T-cell (primary cell): Measurements from ENCODE around the gene ARHGAP6. TPM values are rescaled to one million over a fixed set of nuclear protein-coding genes. Genes with fewer than 3 reads are reported as not detected.

Experiments used
- ATAC-seq, 4 experiments: fragments of 200-7000 bp in 3 of 4; fragments of 150-1000 bp in 1 of 4; cut with Tn5 transposase; replicated peaks in 1 of 4; 1 replicate in 3 of 4; 2 replicates in 1 of 4; pipeline ENCODE4 v1.10.0; 2021; ENCODE audit warnings: moderate library complexity in 3 of 4, mild to moderate bottlenecking in 2 of 4, moderate number of reproducible peaks in 1 of 4
- CTCF ChIA-PET, 2 donors: fragments of 300-600 bp; sonication (Branson Sonifier 250); formaldehyde crosslinking; loops; one replicate each; lab custom pipeline; 2022; ENCODE audit warnings: antibody characterized with exemption in 2 of 2; lab: Charles Lee
- POLR2A ChIA-PET, 2 donors: fragments of 300-600 bp; sonication (Branson Sonifier 250); formaldehyde crosslinking; loops; one replicate each; lab custom pipeline; 2022; ENCODE audit warnings: antibody characterized with exemption in 2 of 2; lab: Charles Lee
- DNase-seq, 35 experiments: peaks; one replicate each; pipeline versions ENCODE4 v3.0.0 to v3.0.0-alpha.2; 2013 to 2023
- H3K27ac ChIP-seq: one replicate; pipeline ENCODE4 v1.5.1; 2013; ENCODE audit warnings: low read length
- H3K27me3 ChIP-seq, 2 experiments: replicated peaks in 1 of 2; 1 replicate in 1 of 2; 2 replicates in 1 of 2; pipeline versions ENCODE4 v1.6.1 to v1.7.0; 2013; ENCODE audit warnings: low read length in 1 of 2, mixed read lengths in 1 of 2; ENCODE audit not compliant: control insufficient read depth in 2 of 2, insufficient read depth in 2 of 2; ENCODE audit errors: extremely low read depth in 1 of 2
- H3K36me3 ChIP-seq, 2 donors: 1 replicate in 1 of 2; 2 replicates in 1 of 2; pipeline versions ENCODE4 v1.6.1 to v1.7.0; 2013; ENCODE audit warnings: low read length in 1 of 2; ENCODE audit not compliant: control insufficient read depth in 2 of 2, insufficient read depth in 1 of 2; ENCODE audit errors: extremely low read depth in 1 of 2
- H3K4me1 ChIP-seq, 2 experiments: 1 replicate in 1 of 2; 2 replicates in 1 of 2; pipeline versions ENCODE4 v1.6.1 to v1.7.0; 2013; ENCODE audit warnings: low read length in 2 of 2, mixed read lengths in 1 of 2; ENCODE audit not compliant: insufficient read depth in 2 of 2, control insufficient read depth in 1 of 2; ENCODE audit errors: extremely low read depth in 1 of 2
- H3K4me3 ChIP-seq, 2 donors: 1 replicate in 1 of 2; 2 replicates in 1 of 2; pipeline versions ENCODE4 v1.5.1 to v1.7.0; 2013; ENCODE audit warnings: mild to moderate bottlenecking in 2 of 2, low read length in 1 of 2, moderate library complexity in 1 of 2; ENCODE audit not compliant: control insufficient read depth in 1 of 2; ENCODE audit errors: extremely low read depth in 1 of 2
- H3K9me3 ChIP-seq: 2 replicates; pipeline ENCODE4 v1.7.0; 2013
- H3K27ac Mint-ChIP-seq, 2 donors: one replicate each; pipeline ENCODE4 v1.8.0; 2020 to 2021; ENCODE audit warnings: mild to moderate bottlenecking in 2 of 2, mixed read lengths in 2 of 2
- H3K27me3 Mint-ChIP-seq, 2 donors: one replicate each; pipeline ENCODE4 v1.8.0; 2021 to 2022; ENCODE audit warnings: mixed read lengths in 2 of 2
- H3K36me3 Mint-ChIP-seq: one replicate; pipeline ENCODE4 v1.8.0; 2021; ENCODE audit warnings: mixed read lengths
- H3K4me1 Mint-ChIP-seq, 3 donors: one replicate each; pipeline ENCODE4 v1.8.0; 2020 to 2022; ENCODE audit warnings: mixed read lengths in 3 of 3, mild to moderate bottlenecking in 1 of 3
- H3K4me3 Mint-ChIP-seq, 3 donors: one replicate each; pipeline ENCODE4 v1.8.0; 2020 to 2022; ENCODE audit warnings: mild to moderate bottlenecking in 3 of 3, mixed read lengths in 3 of 3, moderate library complexity in 3 of 3
- H3K9me3 Mint-ChIP-seq, 3 donors: one replicate each; pipeline ENCODE4 v1.8.0; 2020 to 2022; ENCODE audit warnings: mixed read lengths in 3 of 3
- WGBS: methylation state at CpG from one replicate; pipeline ENCODE4 v1.1.5; 2013; ENCODE audit warnings: missing lambda C conversion rate; ENCODE audit not compliant: insufficient coverage; 5-methylcytosine and 5-hydroxymethylcytosine counted together
- total RNA-seq, 35 experiments: library from RNA in 6 of 35; stranded (reverse) in 6 of 35; fragments of 120-200 nt in 1 of 35; gene quantifications; one replicate each; pipeline versions ENCODE4 v1.2.1 to v1.2.4 and lab custom pipeline; 2013 to 2026

Gene ARHGAP6
- total RNA-seq, 5 donors from 2014 or later (not counting 1 experiment from before 2014, with no cell fraction given) = 0.09 to 0.13 (median 0.12) TPM; not detected in 2

- POLR2A ChIA-PET = no interaction called here
- H3K36me3 ChIP-seq = no peaks in the 10 kb centered on the region
- H3K4me1 ChIP-seq = no peaks in the 10 kb centered on the region
- H3K27me3 ChIP-seq = no peaks in the 10 kb centered on the region
- Mint-ChIP-seq H3K4me1 (no peaks in the 10 kb centered on the region), H3K4me3 (no peak overlapping the region), H3K36me3 (no peaks in the 10 kb centered on the region), H3K27ac (no peak overlapping the region), H3K27me3 (peaks cover 5 to 25% of the 10 kb centered on the region in 2 donors), H3K9me3 (no peaks in the 10 kb centered on the region)
- no peak overlapping the region for H3K27ac ChIP-seq
- DNase-seq (no peak), ATAC-seq (no peak)
- CTCF ChIA-PET = no interaction called here
- no peak overlapping the region for H3K4me3 ChIP-seq
- no peaks in the 10 kb centered on the region for H3K9me3 ChIP-seq
- WGBS = no CpG with 5 or more reads among the region's 5 CpGs
These were observed 214.6 kb downstream of the ARHGAP6 start for GRCh38 chrX:11451151-11451550.

- Mint-ChIP-seq H3K4me3 (no peak overlapping the region), H3K27ac (no peak overlapping the region), H3K9me3 (no peaks in the 10 kb centered on the region), H3K27me3 (peaks cover 5 to 22% of the 10 kb centered on the region in 2 donors), H3K36me3 (no peaks in the 10 kb centered on the region), H3K4me1 (no peaks in the 10 kb centered on the region)
- ChIA-PET POLR2A (interaction anchor here in 1 of 2 donors (0.6 kb wide), 1 partner anchor 1629 kb away, joined by 3 read pairs; no protein-coding TSS in a partner anchor), CTCF (no interaction called here)
- 50% methylated on average over 2 of the region's 8 CpGs for WGBS
- H3K4me3 ChIP-seq = no peak overlapping the region
- no peaks in the 10 kb centered on the region for H3K27me3 ChIP-seq
- no peak for ATAC-seq
- H3K4me1 ChIP-seq = no peaks in the 10 kb centered on the region
- no peak overlapping the region for H3K27ac ChIP-seq
- H3K9me3 ChIP-seq = no peaks in the 10 kb centered on the region
- no peak for DNase-seq
- no peaks in the 10 kb centered on the region for H3K36me3 ChIP-seq
These were observed 215.4 kb downstream of the ARHGAP6 start for GRCh38 chrX:11450354-11450753.

GRCh38 chrX:11449613-11450012, 216.1 kb downstream of the ARHGAP6 start:
- no peak for ATAC-seq
- Histone ChIP-seq H3K36me3 (no peaks in the 10 kb centered on the region), H3K9me3 (no peaks in the 10 kb centered on the region), H3K27me3 (no peaks in the 10 kb centered on the region), H3K4me1 (no peaks in the 10 kb centered on the region), H3K4me3 (no peak overlapping the region), H3K27ac (no peak overlapping the region)
- no peaks in the 10 kb centered on the region for H3K36me3 Mint-ChIP-seq
- WGBS = no CpG with 5 or more reads among the region's 2 CpGs
- no peaks in the 10 kb centered on the region for H3K9me3 Mint-ChIP-seq
- H3K27me3 Mint-ChIP-seq = peaks cover 5 to 20% of the 10 kb centered on the region in 2 donors
- no peak for DNase-seq
- ChIA-PET POLR2A (no interaction called here), CTCF (no interaction called here)
- H3K4me3 Mint-ChIP-seq = no peak overlapping the region
- no peak overlapping the region for H3K27ac Mint-ChIP-seq
- no peaks in the 10 kb centered on the region for H3K4me1 Mint-ChIP-seq

- no peak for ATAC-seq
- no peak overlapping the region for H3K4me3 Mint-ChIP-seq
- CTCF ChIA-PET = no interaction called here
- POLR2A ChIA-PET = no interaction called here
- WGBS = no CpG with 5 or more reads among the region's 1 CpG
- no peak for DNase-seq
- peaks cover 3 to 16% of the 10 kb centered on the region in 2 donors for H3K27me3 Mint-ChIP-seq
- Histone ChIP-seq H3K27ac (no peak overlapping the region), H3K4me1 (no peaks in the 10 kb centered on the region), H3K4me3 (no peak overlapping the region), H3K36me3 (no peaks in the 10 kb centered on the region), H3K27me3 (no peaks in the 10 kb centered on the region), H3K9me3 (no peaks in the 10 kb centered on the region)
- no peaks in the 10 kb centered on the region for H3K4me1 Mint-ChIP-seq
- H3K27ac Mint-ChIP-seq = no peak overlapping the region
- no peaks in the 10 kb centered on the region for H3K36me3 Mint-ChIP-seq
- H3K9me3 Mint-ChIP-seq = no peaks in the 10 kb centered on the region
These were observed 218.3 kb downstream of the ARHGAP6 start for GRCh38 chrX:11447418-11447817.

GRCh38 chrX:11446949-11447348, 218.8 kb downstream of the ARHGAP6 start:
- ATAC-seq (no peak), DNase-seq (no peak)
- Histone ChIP-seq H3K27me3 (no peaks in the 10 kb centered on the region), H3K36me3 (no peaks in the 10 kb centered on the region), H3K4me1 (no peaks in the 10 kb centered on the region), H3K9me3 (no peaks in the 10 kb centered on the region), H3K27ac (no peak overlapping the region), H3K4me3 (no peak overlapping the region)
- POLR2A ChIA-PET = no interaction called here
- no peaks in the 10 kb centered on the region for H3K36me3 Mint-ChIP-seq
- peaks cover 3 to 16% of the 10 kb centered on the region in 2 donors for H3K27me3 Mint-ChIP-seq
- CTCF ChIA-PET = no interaction called here
- WGBS = no CpG with 5 or more reads among the region's 4 CpGs
- H3K9me3 Mint-ChIP-seq = no peaks in the 10 kb centered on the region
- no peaks in the 10 kb centered on the region for H3K4me1 Mint-ChIP-seq
- no peak overlapping the region for H3K4me3 Mint-ChIP-seq
- no peak overlapping the region for H3K27ac Mint-ChIP-seq

GRCh38 chrX:11446336-11446735, 219.4 kb downstream of the ARHGAP6 start:
- DNase-seq (no peak), ATAC-seq (no peak)
- no peak overlapping the region for H3K4me3 Mint-ChIP-seq
- ChIA-PET CTCF (no interaction called here), POLR2A (no interaction called here)
- H3K4me1 ChIP-seq = no peaks in the 10 kb centered on the region
- no peaks in the 10 kb centered on the region for H3K9me3 ChIP-seq
- H3K27me3 Mint-ChIP-seq = peaks cover 3 to 12% of the 10 kb centered on the region in 2 donors
- H3K27ac ChIP-seq = no peak overlapping the region
- no peaks in the 10 kb centered on the region for H3K4me1 Mint-ChIP-seq
- no CpG with 5 or more reads among the region's 2 CpGs for WGBS
- H3K4me3 ChIP-seq = no peak overlapping the region
- no peaks in the 10 kb centered on the region for H3K27me3 ChIP-seq
- no peak overlapping the region for H3K27ac Mint-ChIP-seq
- H3K9me3 Mint-ChIP-seq = no peaks in the 10 kb centered on the region
- no peaks in the 10 kb centered on the region for H3K36me3 Mint-ChIP-seq
- no peaks in the 10 kb centered on the region for H3K36me3 ChIP-seq

- Mint-ChIP-seq H3K27ac (no peak overlapping the region), H3K9me3 (no peaks in the 10 kb centered on the region), H3K27me3 (peaks cover 3 to 18% of the 10 kb centered on the region in 2 donors), H3K36me3 (no peaks in the 10 kb centered on the region), H3K4me3 (no peak overlapping the region), H3K4me1 (no peaks in the 10 kb centered on the region)
- WGBS = no CpG with 5 or more reads among the region's 2 CpGs
- H3K4me1 ChIP-seq = no peaks in the 10 kb centered on the region
- ChIA-PET CTCF (no interaction called here), POLR2A (no interaction called here)
- no peaks in the 10 kb centered on the region for H3K9me3 ChIP-seq
- no peaks in the 10 kb centered on the region for H3K36me3 ChIP-seq
- no peaks in the 10 kb centered on the region for H3K27me3 ChIP-seq
- no peak overlapping the region for H3K27ac ChIP-seq
- H3K4me3 ChIP-seq = no peak overlapping the region
- ATAC-seq = no peak
- no peak for DNase-seq
These were observed 220.2 kb downstream of the ARHGAP6 start for GRCh38 chrX:11445540-11445939.
